ENCODE data around the gene GPR141.

- TF ChIP-seq MAX (IDR thresholded peaks at IDR 0.05) (no peak), POLR2A (IDR thresholded peaks at IDR 0.05; ENCODE audit: borderline replicate concordance, extremely low read depth, insufficient read depth, insufficient read length) (no peak), CTCF (IDR thresholded peaks at IDR 0.05 in 2 of 3, conservative IDR thresholded peaks at IDR 0.05 in 1 of 3; ENCODE audit: borderline replicate concordance in 1 of 3, insufficient read depth in 1 of 3, low read depth in 2 of 3, low read length in 2 of 3) (no peak), CEBPB (IDR thresholded peaks at IDR 0.05; ENCODE audit: low read depth) (no peak), RAD21 (IDR thresholded peaks at IDR 0.05; ENCODE audit: low read depth) (no peak), JUND (IDR thresholded peaks at IDR 0.05) (no peak), ZNF274 (IDR thresholded peaks at IDR 0.05; ENCODE audit: low read depth, low read length) (no peak)
These were observed 10.6 kb upstream of the GPR141 start for GRCh38 chr7:37672926-37673325.
